GM12892 (cell line): ENCODE data around the gene KRTAP13-3.

Experiments used
- POLR2A ChIP-seq: IDR thresholded peaks from 2 replicates; pipeline ENCODE4 v1.6.1; 2011; ENCODE audit warnings: low read depth, low read length, control low read depth
- TAF1 ChIP-seq: IDR thresholded peaks from 2 replicates; pipeline ENCODE4 v1.6.1; 2011; ENCODE audit warnings: low read depth, mild to moderate bottlenecking, control low read depth, low read length, borderline replicate concordance

DNA sequence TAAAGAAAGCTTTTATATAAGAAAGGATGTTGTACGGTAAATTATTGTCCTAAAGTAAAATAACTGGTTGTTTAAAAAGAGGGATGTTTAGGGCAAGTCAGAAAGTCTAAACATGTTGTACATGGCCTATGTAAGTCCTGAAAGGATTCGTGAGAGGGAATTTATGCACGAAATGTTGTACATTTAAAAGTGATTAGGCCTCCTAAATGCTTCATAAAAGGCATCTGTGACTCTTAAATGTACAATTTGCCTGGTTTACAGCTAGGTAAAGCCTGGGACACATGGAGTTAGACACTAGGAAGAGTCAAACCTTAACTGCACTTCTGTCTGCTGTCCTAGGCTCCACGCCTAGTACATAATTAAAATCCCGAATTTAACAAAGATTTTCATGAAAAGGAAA, 9.7 kb downstream of the KRTAP13-3 start:
- TF ChIP-seq POLR2A (no peak), TAF1 (no peak)
